Suprapubic skin (tissue), 4 donors: ENCODE results near the gene KPNA6.

ENCODE experiments used
- CTCF ChIP-seq, 2 donors: fragments of 200-600 bp in 1 of 2; fragments of 450-650 bp in 1 of 2; sonication (generic) in 1 of 2; IDR thresholded peaks; one replicate each; pipeline ENCODE4 v1.5.1; 2016 to 2019; ENCODE audit warnings: antibody characterized with exemption in 2 of 2, mild to moderate bottlenecking in 1 of 2, moderate library complexity in 1 of 2
- POLR2A ChIP-seq, 2 donors: fragments of 450-650 bp; IDR thresholded peaks; one replicate each; pipeline ENCODE4 v1.6.1; 2017; ENCODE audit warnings: antibody characterized with exemption in 2 of 2, mild to moderate bottlenecking in 2 of 2, moderate library complexity in 2 of 2
- POLR2AphosphoS5 ChIP-seq, 3 donors: sonication (generic); formaldehyde crosslinking; IDR thresholded peaks; one replicate each; pipeline ENCODE4 v1.6.1; 2017; ENCODE audit warnings: antibody characterized with exemption in 3 of 3

GRCh38 chr1:32068957-32069588, 38.8 kb upstream of the KPNA6 start:
- TF ChIP-seq CTCF (IDR thresholded peaks at IDR 0.05) (no peak), POLR2AphosphoS5 (IDR thresholded peaks at IDR 0.05) (no peak), POLR2A (IDR thresholded peaks at IDR 0.05) (no peak)
